CD4-positive, alpha-beta T cell (primary cell): ENCODE measurements around the gene GRK3. TPM values are rescaled to one million over a fixed set of nuclear protein-coding genes. Genes with fewer than 3 reads are reported as not detected.

ENCODE experiments used
- ATAC-seq: fragments of 200-7000 bp; cut with Tn5 transposase; one replicate; pipeline ENCODE4 v1.10.0; 2022; ENCODE audit warnings: mild to moderate bottlenecking; ENCODE audit not compliant: poor library complexity
- CTCF ChIA-PET: fragments of 350-600 bp; sonication (Branson Sonifier 250); formaldehyde crosslinking; loops from one replicate; lab custom pipeline; 2021; ENCODE audit warnings: antibody characterized with exemption, inconsistent platforms; lab: Charles Lee
- POLR2A ChIA-PET: fragments of 350-600 bp; sonication (Branson Sonifier 250); formaldehyde crosslinking; loops from one replicate; lab custom pipeline; 2021; ENCODE audit warnings: antibody characterized with exemption, inconsistent platforms; lab: Charles Lee
- DNase-seq, 14 experiments: peaks; one replicate each; pipeline ENCODE4 v3.0.0-alpha.2; 2013 to 2020; ENCODE audit warnings: mixed read lengths in 2 of 14
- H3K27ac ChIP-seq, 2 donors: one replicate each; pipeline versions ENCODE4 v1.5.1 to v1.7.0; 2013; ENCODE audit warnings: low read length in 2 of 2, low read depth in 1 of 2, mild to moderate bottlenecking in 1 of 2
- H3K27me3 ChIP-seq, 2 experiments: 1 replicate in 1 of 2; 2 replicates in 1 of 2; pipeline versions ENCODE4 v1.6.1 to v1.7.0; 2013; ENCODE audit warnings: low read length in 2 of 2, control low read depth in 1 of 2, mild to moderate bottlenecking in 1 of 2, moderate library complexity in 1 of 2; ENCODE audit not compliant: insufficient read depth in 2 of 2, control insufficient read depth in 1 of 2
- H3K36me3 ChIP-seq: one replicate; pipeline ENCODE4 v1.6.1; 2013; ENCODE audit warnings: low read length, control low read depth; ENCODE audit not compliant: insufficient read depth
- H3K4me1 ChIP-seq: one replicate; pipeline ENCODE4 v1.6.1; 2013; ENCODE audit warnings: low read length, control low read depth; ENCODE audit not compliant: insufficient read depth
- H3K4me3 ChIP-seq: one replicate; pipeline ENCODE4 v1.5.1; 2013; ENCODE audit warnings: mild to moderate bottlenecking, low read length, moderate library complexity
- H3K9me3 ChIP-seq, 2 experiments: 1 replicate in 1 of 2; 2 replicates in 1 of 2; pipeline versions ENCODE4 v1.6.1 to v1.7.0; 2013; ENCODE audit warnings: low read length in 2 of 2, mild to moderate bottlenecking in 2 of 2, control low read depth in 1 of 2, moderate library complexity in 1 of 2; ENCODE audit not compliant: control insufficient read depth in 1 of 2, insufficient read depth in 1 of 2
- H3K27ac Mint-ChIP-seq: one replicate; pipeline ENCODE4 v1.8.0; 2020; ENCODE audit warnings: mixed read lengths
- H3K27me3 Mint-ChIP-seq: one replicate; pipeline ENCODE4 v1.8.0; 2021; ENCODE audit warnings: mixed read lengths
- H3K36me3 Mint-ChIP-seq: one replicate; pipeline ENCODE4 v1.8.0; 2021; ENCODE audit warnings: low read depth, mixed read lengths
- H3K4me1 Mint-ChIP-seq: one replicate; pipeline ENCODE4 v1.8.0; 2021; ENCODE audit warnings: low read depth, mixed read lengths
- H3K4me3 Mint-ChIP-seq: one replicate; pipeline ENCODE4 v1.8.0; 2020; ENCODE audit warnings: mild to moderate bottlenecking, mixed read lengths
- H3K9me3 Mint-ChIP-seq: one replicate; pipeline ENCODE4 v1.8.0; 2020; ENCODE audit warnings: mixed read lengths
- CTCF ChIP-seq: fragments of 200-600 bp; IDR thresholded peaks from one replicate; pipeline ENCODE4 v1.8.0; 2022; ENCODE audit warnings: antibody characterized with exemption, mild to moderate bottlenecking
- intact Hi-C, 2 experiments: fragments of 100-400 bp; cut with DNase I in 1 of 2; cut with micrococcal nuclease in 1 of 2; formaldehyde crosslinking; loops; one replicate each; pipeline versions ENCODE4 v1.15.1 to v1.9.0; 2023 to 2025; cut with DNase I, micrococcal nuclease
- total RNA-seq, 174 experiments: library from RNA in 2 of 174; stranded (reverse) in 2 of 174; gene quantifications; one replicate each; pipeline ENCODE4 v1.2.3 and lab custom pipeline; 2021 to 2026

GRK3 gene
- total RNA-seq, 2 experiments from 2014 or later = 1.7 to 2.0 TPM

GRCh38 chr22:25637032-25637431 is 72.6 kb downstream of the GRK3 start:
- CTCF ChIA-PET = no interaction called here
- no peaks in the 10 kb centered on the region for H3K27me3 Mint-ChIP-seq
- POLR2A ChIA-PET = no interaction called here
- TF ChIP-seq CTCF = no peak
- H3K27ac Mint-ChIP-seq = no peak overlapping the region
- no peaks in the 10 kb centered on the region for H3K9me3 Mint-ChIP-seq
- H3K27me3 ChIP-seq = no peaks in the 10 kb centered on the region
- H3K27ac ChIP-seq = no peak overlapping the region
- DNase-seq = no peak
- no peaks in the 10 kb centered on the region for H3K4me1 Mint-ChIP-seq
- intact Hi-C loops = no loop called here
- no peak for ATAC-seq
- H3K36me3 Mint-ChIP-seq = no peaks in the 10 kb centered on the region
- no peaks in the 10 kb centered on the region for H3K36me3 ChIP-seq
- no peak overlapping the region for H3K4me3 Mint-ChIP-seq
- H3K9me3 ChIP-seq = no peaks in the 10 kb centered on the region
- no peak overlapping the region for H3K4me3 ChIP-seq
- H3K4me1 ChIP-seq = no peaks in the 10 kb centered on the region

- Histone ChIP-seq H3K36me3 (no peaks in the 10 kb centered on the region), H3K27ac (no peak overlapping the region), H3K4me1 (no peaks in the 10 kb centered on the region), H3K4me3 (no peak overlapping the region), H3K9me3 (no peaks in the 10 kb centered on the region), H3K27me3 (no peaks in the 10 kb centered on the region)
- ATAC-seq = no peak
- Mint-ChIP-seq H3K4me1 (no peaks in the 10 kb centered on the region), H3K9me3 (no peaks in the 10 kb centered on the region), H3K4me3 (no peak overlapping the region), H3K27me3 (no peaks in the 10 kb centered on the region), H3K27ac (no peak overlapping the region), H3K36me3 (no peaks in the 10 kb centered on the region)
- DNase-seq = no peak
- intact Hi-C loops = no loop called here
- TF ChIP-seq CTCF = no peak
- ChIA-PET POLR2A (no interaction called here), CTCF (no interaction called here)
These were observed 73.2 kb downstream of the GRK3 start for GRCh38 chr22:25637672-25638071.

- Histone ChIP-seq H3K4me3 (no peak overlapping the region), H3K27me3 (no peaks in the 10 kb centered on the region), H3K36me3 (no peaks in the 10 kb centered on the region), H3K27ac (no peak overlapping the region), H3K4me1 (no peaks in the 10 kb centered on the region), H3K9me3 (no peaks in the 10 kb centered on the region)
- no peaks in the 10 kb centered on the region for H3K4me1 Mint-ChIP-seq
- no peaks in the 10 kb centered on the region for H3K27me3 Mint-ChIP-seq
- H3K4me3 Mint-ChIP-seq = no peak overlapping the region
- TF ChIP-seq CTCF = no peak
- no peak for ATAC-seq
- CTCF ChIA-PET = no interaction called here
- no peaks in the 10 kb centered on the region for H3K36me3 Mint-ChIP-seq
- POLR2A ChIA-PET = no interaction called here
- no peak overlapping the region for H3K27ac Mint-ChIP-seq
- no peak for DNase-seq
- intact Hi-C loops = no loop called here
- H3K9me3 Mint-ChIP-seq = no peaks in the 10 kb centered on the region
These were observed 74.2 kb downstream of the GRK3 start for GRCh38 chr22:25638638-25639037.
